ENCODE measurements around the gene ZACN. TPM values are rescaled to one million over a fixed set of nuclear protein-coding genes. Genes with fewer than 3 reads are reported as not detected.
"Not testable (repeated sequence)": the region's sequence is repeated elsewhere in the genome, so short reads cannot be mapped to it uniquely, and the experiment has no call there.

The ZACN gene
- total RNA-seq, 1 donor from 2014 or later: not detected

- intact Hi-C loops (cut with DNase I): no loop called here
- H3K9me3 ChIP-seq: no peaks in the 10 kb centered on the region
- ATAC-seq (no peak), DNase-seq (peak; percentile 61)
- H3K4me1 ChIP-seq: peaks cover 42% of the 10 kb centered on the region
- no peak for TF ChIP-seq CTCF (IDR thresholded peaks at IDR 0.05)
- H3K27me3 ChIP-seq: peaks cover 58% of the 10 kb centered on the region
- H3K36me3 ChIP-seq: no peaks in the 10 kb centered on the region
- H3K4me3 ChIP-seq: no peak overlapping the region
- H3K27ac ChIP-seq: no peak overlapping the region
Measured at GRCh38 chr17:76075364-76076145, 3.4 kb upstream of the ZACN start.

DNA sequence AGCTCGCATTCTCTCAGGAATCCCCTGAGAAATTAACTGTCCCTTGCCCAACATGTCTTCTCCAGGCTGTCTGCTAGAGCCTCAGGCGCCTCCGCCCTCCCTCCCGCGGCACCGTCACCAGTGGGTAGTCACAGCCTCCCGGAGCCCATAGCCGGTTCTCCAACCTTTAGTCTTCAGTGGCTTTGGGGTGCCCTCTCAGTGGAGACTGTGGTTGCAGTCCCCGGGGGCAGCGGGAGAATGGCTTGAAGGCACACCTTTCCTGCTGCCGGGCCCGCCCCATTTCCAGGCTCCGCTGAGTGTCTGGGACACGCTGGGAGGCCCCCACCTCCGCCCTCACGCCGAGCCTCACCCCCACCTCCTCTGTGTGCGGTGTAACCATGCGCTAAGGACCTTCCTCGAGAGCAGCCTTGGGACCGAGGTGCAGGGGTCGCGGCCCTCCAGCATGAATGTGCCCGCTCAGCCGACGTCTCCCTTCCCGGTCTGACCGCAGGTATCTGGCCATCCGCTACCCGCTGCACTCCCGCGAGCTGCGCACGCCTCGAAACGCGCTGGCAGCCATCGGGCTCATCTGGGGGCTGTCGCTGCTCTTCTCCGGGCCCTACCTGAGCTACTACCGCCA is 2.7 kb upstream of the ZACN start:
- Histone ChIP-seq H3K4me1 (peaks cover 35% of the 10 kb centered on the region), H3K27ac (no peak overlapping the region), H3K4me3 (no peak overlapping the region), H3K36me3 (no peaks in the 10 kb centered on the region), H3K27me3 (peaks cover 58% of the 10 kb centered on the region), H3K9me3 (no peaks in the 10 kb centered on the region)
- DNase-seq (peak; percentile 60), ATAC-seq (no peak)
- TF ChIP-seq CTCF (IDR thresholded peaks at IDR 0.05): no peak
- intact Hi-C loops (cut with DNase I): no loop called here

GRCh38 chr17:76076765-76077583 is 2.0 kb upstream of the ZACN start:
- no peaks in the 10 kb centered on the region for H3K9me3 ChIP-seq
- no peaks in the 10 kb centered on the region for H3K36me3 ChIP-seq
- ATAC-seq: no peak
- TF ChIP-seq CTCF (IDR thresholded peaks at IDR 0.05): no peak
- peaks cover 31% of the 10 kb centered on the region for H3K4me1 ChIP-seq
- H3K27ac ChIP-seq: no peak overlapping the region
- H3K27me3 ChIP-seq: peaks cover 58% of the 10 kb centered on the region
- intact Hi-C loops (cut with DNase I): no loop called here
- DNase-seq: peak; percentile 69
- H3K4me3 ChIP-seq: no peak overlapping the region

- peak; percentile 15 for ATAC-seq
- H3K4me1 ChIP-seq: peaks cover 31% of the 10 kb centered on the region
- intact Hi-C loops (cut with DNase I): no loop called here
- H3K4me3 ChIP-seq: no peak overlapping the region
- no peaks in the 10 kb centered on the region for H3K36me3 ChIP-seq
- no peak for TF ChIP-seq CTCF (IDR thresholded peaks at IDR 0.05)
- H3K27me3 ChIP-seq: peaks cover 58% of the 10 kb centered on the region
- H3K27ac ChIP-seq: no peak overlapping the region
- DNase-seq: peak; percentile 35
- no peaks in the 10 kb centered on the region for H3K9me3 ChIP-seq
Measured at GRCh38 chr17:76077584-76078110, 1.3 kb upstream of the ZACN start.

- H3K36me3 ChIP-seq; ATAC-seq; intact Hi-C loops (cut with DNase I); H3K4me3 ChIP-seq; H3K27ac ChIP-seq; H3K9me3 ChIP-seq: not testable (repeated sequence)
- Histone ChIP-seq H3K27me3 (peaks cover 58% of the 10 kb centered on the region), H3K4me1 (peaks cover 31% of the 10 kb centered on the region)
- peak; percentile 40 for DNase-seq
Measured at GRCh38 chr17:76078370-76078769, 612 bp upstream of the ZACN start.
